ENCODE data around the gene ADCY2. TPM values are rescaled to one million over a fixed set of nuclear protein-coding genes. Genes with fewer than 3 reads are reported as not detected.

The ADCY2 gene
- total and polyA plus RNA-seq, 4 experiments from 2014 or later, result not detected

DNA sequence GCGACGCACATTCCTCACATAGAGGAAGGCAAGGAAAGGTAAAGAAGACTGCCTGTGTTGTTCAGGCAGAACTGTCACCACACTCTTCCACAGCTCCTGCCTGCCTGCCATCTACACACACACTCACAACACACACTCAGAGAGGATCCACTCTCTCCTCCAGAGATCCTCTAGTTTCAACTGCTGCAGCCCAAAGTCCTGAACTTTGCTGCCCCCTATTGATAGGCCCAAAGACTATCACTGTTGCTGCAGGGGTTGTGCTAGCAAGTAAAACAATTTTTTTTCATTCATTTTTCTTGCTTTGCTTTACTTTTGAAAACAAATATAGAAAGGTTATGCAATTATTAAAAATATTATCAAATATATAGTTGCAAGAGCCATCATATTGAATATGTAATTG, 460.9 kb downstream of the ADCY2 start:
- no peak overlapping the region for H3K27ac ChIP-seq (ENCODE audit: low read depth, low read length)
- CTCF ChIA-PET (ENCODE audit: partially characterized antibody), result interaction anchor here (0.9 to 6.6 kb wide), 10 partner anchors 9 to 1088 kb away, joined by 3 to 45 read pairs (median 6); partner anchors contain the start of genes FASTKD3 and MTRR
- Mint-ChIP-seq H3K4me1 (peaks cover 21 to 33% (median 27%) of the 10 kb centered on the region in 4 donors), H3K27ac (no peak overlapping the region), H3K9me3 (no peaks in the 10 kb centered on the region), H3K4me3 (no peak overlapping the region), H3K27me3 (no peaks in the 10 kb centered on the region), H3K36me3 (peaks cover 15 to 26% of the 10 kb centered on the region in 2 donors)
- intact Hi-C loops (cut with micrococcal nuclease), result loop anchor here (5.0 kb wide), 1 partner anchor 1075 kb away; no protein-coding TSS in a partner anchor
- POLR2A ChIA-PET (ENCODE audit: partially characterized antibody), result interaction anchor here (2.2 to 2.3 kb wide), 2 partner anchors 12 to 16 kb away, joined by 13 to 30 read pairs; partner anchors contain the start of genes FASTKD3 and MTRR
- H3K36me3 ChIP-seq (ENCODE audit: insufficient read depth, low read length), result peaks cover 5% of the 10 kb centered on the region
- peaks cover 24% of the 10 kb centered on the region for H3K4me1 ChIP-seq (ENCODE audit: insufficient read depth, low read length)
- no peaks in the 10 kb centered on the region for H3K27me3 ChIP-seq (ENCODE audit: insufficient read depth, low read length)
- peak in 4 of 5 donors; percentile 36 to 46 (median 42) for DNase-seq
- H3K9me3 ChIP-seq (ENCODE audit: control insufficient read depth in 1 of 2, low read length in 2 of 2), result no peaks in the 10 kb centered on the region
- no peak overlapping the region for H3K4me3 ChIP-seq (ENCODE audit: low read length in 2 of 2)

DNA sequence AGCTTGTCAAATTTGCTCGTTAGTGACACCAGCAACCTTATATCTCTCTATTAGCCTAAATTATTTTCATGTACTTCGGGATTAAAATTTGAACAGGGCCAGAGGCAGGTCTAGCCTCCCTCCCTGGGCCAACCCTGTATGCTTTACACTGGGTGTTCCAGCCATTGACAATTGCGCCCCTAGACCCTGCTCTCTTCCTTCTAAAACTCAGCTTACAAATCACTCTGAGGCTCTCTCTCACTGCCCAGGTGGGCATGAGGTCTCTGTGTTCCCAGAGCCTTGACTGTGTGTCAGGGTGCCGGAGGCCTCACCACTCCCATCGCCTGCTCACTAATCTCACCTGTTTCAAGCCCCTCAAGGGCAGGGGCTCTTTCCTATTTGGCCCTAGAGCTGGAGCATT, 461.4 kb downstream of the ADCY2 start:
- peak overlapping the region in 4 of 7 donors; percentile 6 to 61 (median 46) for H3K27ac Mint-ChIP-seq
- no peak for DNase-seq
- no peaks in the 10 kb centered on the region for H3K27me3 ChIP-seq (ENCODE audit: insufficient read depth, low read length)
- H3K9me3 ChIP-seq (ENCODE audit: control insufficient read depth in 1 of 2, low read length in 2 of 2), result no peaks in the 10 kb centered on the region
- H3K27me3 Mint-ChIP-seq, result no peaks in the 10 kb centered on the region
- H3K4me1 ChIP-seq (ENCODE audit: insufficient read depth, low read length), result peaks cover 20% of the 10 kb centered on the region
- H3K36me3 Mint-ChIP-seq, result peaks cover 16 to 28% of the 10 kb centered on the region in 2 donors
- intact Hi-C loops (cut with micrococcal nuclease), result loop anchor here (5.0 kb wide), 1 partner anchor 1075 kb away; no protein-coding TSS in a partner anchor
- H3K27ac ChIP-seq (ENCODE audit: low read depth, low read length), result no peak overlapping the region
- peaks cover 8% of the 10 kb centered on the region for H3K36me3 ChIP-seq (ENCODE audit: insufficient read depth, low read length)
- CTCF ChIA-PET (ENCODE audit: partially characterized antibody), result interaction anchor here (1.2 to 6.6 kb wide), 10 partner anchors 9 to 1089 kb away, joined by 3 to 45 read pairs (median 6); partner anchors contain the start of genes FASTKD3 and MTRR
- POLR2A ChIA-PET (ENCODE audit: partially characterized antibody), result interaction anchor here (2.2 to 2.3 kb wide), 2 partner anchors 11 to 15 kb away, joined by 13 to 30 read pairs; partner anchors contain the start of genes FASTKD3 and MTRR
- no peaks in the 10 kb centered on the region for H3K9me3 Mint-ChIP-seq
- H3K4me1 Mint-ChIP-seq, result peaks cover 16 to 28% (median 22%) of the 10 kb centered on the region in 4 donors
- H3K4me3 ChIP-seq (ENCODE audit: low read length in 2 of 2), result no peak overlapping the region
- H3K4me3 Mint-ChIP-seq, result peak overlapping the region in 2 of 8 donors; percentile 9 to 32

DNA sequence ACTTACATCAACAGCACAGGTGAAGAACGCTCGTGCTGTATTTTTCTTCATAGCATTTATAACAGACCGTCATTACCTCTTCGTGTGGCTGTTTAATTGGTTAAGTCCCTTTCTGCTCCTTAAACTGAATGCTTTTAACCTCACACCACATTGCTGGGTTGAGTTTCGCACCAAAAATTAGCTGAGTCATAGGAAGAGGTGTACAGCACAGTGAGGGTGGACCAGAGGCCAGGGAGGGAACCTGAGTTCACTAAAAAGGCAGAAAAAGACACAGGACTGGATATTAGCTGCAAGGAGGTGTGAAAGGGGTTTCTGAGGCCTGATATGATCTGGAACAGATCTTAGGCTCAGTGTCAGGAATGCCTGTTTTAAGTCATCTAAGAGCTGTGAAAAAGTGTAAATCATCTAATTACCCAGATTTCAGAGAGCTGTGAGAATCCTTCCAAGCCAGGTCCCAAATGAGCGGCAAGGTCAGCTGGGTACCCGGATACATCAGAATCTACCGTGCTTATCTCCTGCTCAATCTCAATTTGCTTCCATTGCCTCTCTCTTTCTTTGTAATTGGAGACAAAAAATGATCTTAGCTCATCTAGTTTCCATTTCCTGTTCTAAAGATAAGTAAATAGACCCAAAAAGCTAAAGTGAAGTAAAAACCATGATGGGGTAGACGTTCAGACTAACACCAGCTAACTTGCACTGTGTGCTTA, 462.1 kb downstream of the ADCY2 start:
- intact Hi-C loops (cut with micrococcal nuclease), result loop anchor here (1.0 to 5.0 kb wide), 2 partner anchors 11 to 1076 kb away; partner anchors contain the start of genes FASTKD3 and MTRR
- ChIA-PET POLR2A (ENCODE audit: partially characterized antibody) (interaction anchor here (2.2 to 2.3 kb wide), 2 partner anchors 10 to 14 kb away, joined by 13 to 30 read pairs; partner anchors contain the start of genes FASTKD3 and MTRR), CTCF (ENCODE audit: partially characterized antibody) (interaction anchor here (0.8 to 6.6 kb wide), 12 partner anchors 9 to 1089 kb away, joined by 3 to 45 read pairs (median 4); partner anchors contain the start of genes FASTKD3 and MTRR)
- Histone ChIP-seq H3K36me3 (ENCODE audit: insufficient read depth, low read length) (peaks cover 13% of the 10 kb centered on the region), H3K27ac (ENCODE audit: low read depth, low read length) (no peak overlapping the region), H3K4me3 (ENCODE audit: low read length in 2 of 2) (no peak overlapping the region), H3K4me1 (ENCODE audit: insufficient read depth, low read length) (peaks cover 19% of the 10 kb centered on the region), H3K9me3 (ENCODE audit: control insufficient read depth in 1 of 2, low read length in 2 of 2) (no peaks in the 10 kb centered on the region), H3K27me3 (ENCODE audit: insufficient read depth, low read length) (no peaks in the 10 kb centered on the region)
- H3K9me3 Mint-ChIP-seq, result no peaks in the 10 kb centered on the region
- H3K27me3 Mint-ChIP-seq, result no peaks in the 10 kb centered on the region
- DNase-seq, result peak in 1 of 5 donors; percentile 7
- peak overlapping the region in 4 of 8 donors; percentile 39 to 70 (median 50) for H3K4me3 Mint-ChIP-seq
- H3K36me3 Mint-ChIP-seq, result peaks cover 19 to 35% of the 10 kb centered on the region in 2 donors
- peaks cover 13 to 20% (median 18%) of the 10 kb centered on the region in 4 donors for H3K4me1 Mint-ChIP-seq
- H3K27ac Mint-ChIP-seq, result peak overlapping the region; percentile 44 to 89 (median 61)

DNA sequence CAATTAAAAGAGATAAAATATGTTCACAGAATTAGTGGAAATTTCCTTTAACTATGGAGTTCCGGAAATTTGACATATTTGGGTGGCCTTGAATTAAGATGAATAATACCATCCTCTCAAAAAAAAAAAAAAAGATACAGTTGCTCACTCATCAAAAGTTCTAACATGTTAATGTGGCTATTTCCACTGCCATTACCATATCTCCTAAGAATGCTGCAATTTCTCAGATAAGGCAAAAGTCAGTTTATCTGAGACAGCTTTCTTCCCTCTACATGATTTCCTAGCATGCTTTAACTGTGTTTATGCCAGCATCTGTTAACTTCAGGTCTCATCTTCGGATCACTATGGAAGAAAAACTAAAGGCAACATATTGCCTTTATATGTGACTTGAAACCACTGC, 470.3 kb downstream of the ADCY2 start:
- no peak overlapping the region for H3K27ac ChIP-seq (ENCODE audit: low read depth, low read length)
- intact Hi-C loops (cut with micrococcal nuclease), result loop anchor here (5.0 kb wide), 1 partner anchor 1154 kb away; the partner anchor contains the start of gene TENT4A
- no peak overlapping the region for H3K4me3 ChIP-seq (ENCODE audit: low read length in 2 of 2)
- no peak for DNase-seq
- Mint-ChIP-seq H3K27me3 (no peaks in the 10 kb centered on the region), H3K4me1 (peaks cover 30 to 57% (median 51%) of the 10 kb centered on the region in 4 donors), H3K36me3 (peaks cover 31 to 56% of the 10 kb centered on the region in 2 donors), H3K27ac (peak overlapping the region in 2 of 7 donors; percentile 12 to 36), H3K4me3 (no peak overlapping the region), H3K9me3 (peaks cover 0 to 2% (median 0%) of the 10 kb centered on the region in 8 donors)
- no peaks in the 10 kb centered on the region for H3K9me3 ChIP-seq (ENCODE audit: control insufficient read depth in 1 of 2, low read length in 2 of 2)
- peaks cover 24% of the 10 kb centered on the region for H3K36me3 ChIP-seq (ENCODE audit: insufficient read depth, low read length)
- no peaks in the 10 kb centered on the region for H3K27me3 ChIP-seq (ENCODE audit: insufficient read depth, low read length)
- ChIA-PET CTCF (ENCODE audit: partially characterized antibody) (interaction anchor here (0.7 to 1.5 kb wide), 2 partner anchors 16 to 42 kb away, joined by 3 to 4 read pairs; no protein-coding TSS in a partner anchor), POLR2A (ENCODE audit: partially characterized antibody) (no interaction called here)
- H3K4me1 ChIP-seq (ENCODE audit: insufficient read depth, low read length), result peaks cover 40% of the 10 kb centered on the region

DNA sequence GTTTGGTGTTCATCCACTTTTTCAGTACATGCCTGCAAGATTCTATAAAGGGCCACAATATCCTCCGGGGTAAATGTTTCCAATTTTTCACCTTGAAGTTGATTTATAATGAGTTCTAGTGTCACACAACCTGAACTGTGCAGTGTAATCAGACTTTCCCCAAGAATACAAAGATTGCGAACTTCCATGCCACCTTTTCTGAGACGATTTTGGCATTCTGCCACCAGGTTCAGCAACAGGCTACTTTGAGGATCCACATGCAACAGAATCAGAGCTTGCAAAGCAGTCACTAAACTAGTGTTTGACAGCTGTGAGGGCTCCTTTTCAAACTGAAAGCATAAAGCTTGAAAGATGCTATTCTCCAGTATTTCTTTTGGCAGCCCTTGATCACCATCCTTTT, 471.3 kb downstream of the ADCY2 start:
- H3K4me1 Mint-ChIP-seq, result peaks cover 40 to 68% (median 61%) of the 10 kb centered on the region in 4 donors
- H3K4me3 Mint-ChIP-seq, result peak overlapping the region in 6 of 8 donors; percentile 9 to 91 (median 38)
- DNase-seq, result no peak
- H3K27ac Mint-ChIP-seq, result peak overlapping the region in 1 of 7 donors; percentile 33
- Histone ChIP-seq H3K9me3 (ENCODE audit: control insufficient read depth in 1 of 2, low read length in 2 of 2) (no peaks in the 10 kb centered on the region), H3K27me3 (ENCODE audit: insufficient read depth, low read length) (no peaks in the 10 kb centered on the region), H3K4me1 (ENCODE audit: insufficient read depth, low read length) (peaks cover 51% of the 10 kb centered on the region), H3K36me3 (ENCODE audit: insufficient read depth, low read length) (peaks cover 15% of the 10 kb centered on the region), H3K27ac (ENCODE audit: low read depth, low read length) (no peak overlapping the region), H3K4me3 (ENCODE audit: low read length in 2 of 2) (no peak overlapping the region)
- CTCF ChIA-PET (ENCODE audit: partially characterized antibody), result interaction anchor here (1.3 to 3.9 kb wide), 3 partner anchors 10 to 20 kb away, joined by 4 to 25 read pairs (median 4); no protein-coding TSS in a partner anchor
- intact Hi-C loops (cut with micrococcal nuclease), result loop anchor here (5.0 kb wide), 1 partner anchor 1155 kb away; the partner anchor contains the start of gene TENT4A
- H3K36me3 Mint-ChIP-seq, result peaks cover 24 to 54% of the 10 kb centered on the region in 2 donors
- POLR2A ChIA-PET (ENCODE audit: partially characterized antibody), result interaction anchor here (2.1 to 3.1 kb wide), 3 partner anchors 7 to 19 kb away, joined by 9 to 30 read pairs (median 12); no protein-coding TSS in a partner anchor
- H3K27me3 Mint-ChIP-seq, result no peaks in the 10 kb centered on the region
- H3K9me3 Mint-ChIP-seq, result peaks cover 0 to 2% (median 0%) of the 10 kb centered on the region in 8 donors

DNA sequence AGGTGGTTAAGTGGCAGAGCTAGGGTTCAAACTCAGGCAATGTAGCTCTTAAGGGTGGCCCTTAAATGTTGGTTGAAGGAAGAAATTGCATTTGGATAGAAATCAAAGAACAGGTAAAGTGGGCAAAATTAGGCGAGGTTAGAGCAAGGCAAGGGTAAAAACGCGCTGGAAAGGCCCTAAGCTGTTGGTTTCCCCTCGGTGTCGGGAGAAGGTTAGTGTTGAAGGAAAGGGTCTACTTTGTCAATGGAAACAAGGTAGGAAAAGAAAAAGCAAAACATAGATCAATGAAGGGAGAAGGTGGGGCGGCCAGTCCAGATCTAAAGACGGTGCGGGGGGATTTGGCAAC, 472.5 kb downstream of the ADCY2 start:
- H3K4me3 Mint-ChIP-seq, result peak overlapping the region; percentile 91 to 99 (median 95)
- POLR2A ChIA-PET (ENCODE audit: partially characterized antibody), result interaction anchor here (0.7 to 3.1 kb wide), 12 partner anchors 9 to 1490 kb away, joined by 3 to 30 read pairs (median 6); partner anchors contain the start of genes CFAP90, MED10, NSUN2 and SRD5A1
- intact Hi-C loops (cut with micrococcal nuclease), result loop anchor here (5.0 kb wide), 1 partner anchor 1156 kb away; the partner anchor contains the start of gene TENT4A
- Histone ChIP-seq H3K9me3 (ENCODE audit: control insufficient read depth in 1 of 2, low read length in 2 of 2) (no peaks in the 10 kb centered on the region), H3K27ac (ENCODE audit: low read depth, low read length) (peak overlapping the region; percentile 84), H3K36me3 (ENCODE audit: insufficient read depth, low read length) (peaks cover 10% of the 10 kb centered on the region), H3K4me3 (ENCODE audit: low read length in 2 of 2) (peak overlapping the region; percentile 62 to 77), H3K4me1 (ENCODE audit: insufficient read depth, low read length) (peaks cover 62% of the 10 kb centered on the region), H3K27me3 (ENCODE audit: insufficient read depth, low read length) (no peaks in the 10 kb centered on the region)
- peaks cover 0 to 2% (median 0%) of the 10 kb centered on the region in 8 donors for H3K9me3 Mint-ChIP-seq
- no peaks in the 10 kb centered on the region for H3K27me3 Mint-ChIP-seq
- H3K36me3 Mint-ChIP-seq, result peaks cover 20 to 45% of the 10 kb centered on the region in 2 donors
- CTCF ChIA-PET (ENCODE audit: partially characterized antibody), result interaction anchor here (1.7 to 3.9 kb wide), 4 partner anchors 9 to 19 kb away, joined by 4 to 25 read pairs (median 16); no protein-coding TSS in a partner anchor
- H3K4me1 Mint-ChIP-seq, result peaks cover 49 to 80% (median 71%) of the 10 kb centered on the region in 4 donors
- H3K27ac Mint-ChIP-seq, result peak overlapping the region; percentile 79 to 98 (median 92)
- no peak for DNase-seq

Data from CD4-positive, alpha-beta memory T cell (primary cell).